Activated T-helper 1 cell treated with anti-CD3 and anti-CD28 coated beads, Interleukin-12 subunit alpha, Interleukin-12 subunit beta, Interleukin-2, Interleukin-4 antibody, amounts not matched to agents 30 ng/mL and 10 ng/mL and 1 ng/mL, durations not matched to agents 14 hours and 24 hours and 36 hours (primary cell): ENCODE results near the gene NDUFA5. TPM values are rescaled to one million over a fixed set of nuclear protein-coding genes. Genes with fewer than 3 reads are reported as not detected.
"Not testable (repeated sequence)": the region's sequence is repeated elsewhere in the genome, so short reads cannot be mapped to it uniquely, and the experiment has no call there.

Experiments used
- DNase-seq: peaks from one replicate; pipeline ENCODE4 v3.0.0; 2021; ENCODE audit warnings: low spot score
- H3K27ac Mint-ChIP-seq: one replicate; pipeline ENCODE4 v1.8.0; 2021; ENCODE audit warnings: mild to moderate bottlenecking, mixed read lengths
- H3K27me3 Mint-ChIP-seq: one replicate; pipeline ENCODE4 v1.8.0; 2022; ENCODE audit warnings: mild to moderate bottlenecking, moderate library complexity, mixed read lengths; ENCODE audit not compliant: insufficient read depth
- H3K36me3 Mint-ChIP-seq: one replicate; pipeline ENCODE4 v1.8.0; 2021; ENCODE audit warnings: low read depth, mixed read lengths
- H3K4me1 Mint-ChIP-seq: one replicate; pipeline ENCODE4 v1.8.0; 2021; ENCODE audit warnings: low read depth, mixed read lengths
- H3K4me3 Mint-ChIP-seq: one replicate; pipeline ENCODE4 v1.8.0; 2021; ENCODE audit warnings: mild to moderate bottlenecking, moderate library complexity, mixed read lengths
- H3K9me3 Mint-ChIP-seq: one replicate; pipeline ENCODE4 v1.8.0; 2021; ENCODE audit warnings: mixed read lengths
- intact Hi-C: fragments of 100-400 bp; cut with micrococcal nuclease; formaldehyde crosslinking; loops from one replicate; pipeline ENCODE4 v1.15.1; 2024
- total RNA-seq: library from RNA; stranded (reverse); gene quantifications from 2 replicates; pipeline ENCODE4 v1.2.3, GENCODE V29; 2022

NDUFA5 gene
- total RNA-seq, 1 donor from 2014 or later, result 49.4 TPM

GRCh38 chr7:123528265-123528664, 29.4 kb downstream of the NDUFA5 start:
- H3K27ac Mint-ChIP-seq, result no peak overlapping the region
- peaks cover 16% of the 10 kb centered on the region for H3K27me3 Mint-ChIP-seq
- intact Hi-C loops, result no loop called here
- no peaks in the 10 kb centered on the region for H3K9me3 Mint-ChIP-seq
- H3K4me1 Mint-ChIP-seq, result peaks cover 9% of the 10 kb centered on the region
- no peaks in the 10 kb centered on the region for H3K36me3 Mint-ChIP-seq
- H3K4me3 Mint-ChIP-seq, result no peak overlapping the region
- DNase-seq, result no peak

DNA sequence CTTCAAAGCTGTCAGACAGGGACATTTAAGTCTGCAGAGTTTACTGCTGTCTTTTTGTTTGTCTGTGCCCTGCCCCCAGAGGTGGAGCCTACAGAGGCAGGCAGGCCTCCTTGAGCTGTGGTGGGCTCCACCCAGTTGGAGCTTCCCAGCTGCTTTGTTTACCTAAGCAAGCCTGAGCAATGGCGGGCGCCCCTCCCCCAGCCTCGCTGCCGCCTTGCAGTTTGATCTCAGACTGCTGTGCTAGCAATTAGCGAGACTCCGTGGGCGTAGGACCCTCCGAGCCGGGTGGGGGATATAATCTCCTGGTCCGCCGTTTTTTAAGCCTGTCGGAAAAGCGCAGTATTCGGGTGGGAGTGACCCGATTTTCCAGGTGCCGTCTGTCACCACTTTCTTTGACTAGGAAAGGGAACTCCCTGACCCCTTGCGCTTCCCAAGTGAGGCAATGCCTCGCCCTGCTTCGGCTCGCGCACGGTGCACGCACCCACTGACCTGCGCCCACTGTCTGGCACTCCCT, 29.8 kb downstream of the NDUFA5 start:
- H3K36me3 Mint-ChIP-seq, intact Hi-C loops, H3K4me1 Mint-ChIP-seq, H3K27ac Mint-ChIP-seq, H3K4me3 Mint-ChIP-seq, H3K9me3 Mint-ChIP-seq, DNase-seq: not testable (repeated sequence)
- H3K27me3 Mint-ChIP-seq, result peaks cover 11% of the 10 kb centered on the region

- H3K27ac Mint-ChIP-seq, DNase-seq, H3K4me1 Mint-ChIP-seq, H3K36me3 Mint-ChIP-seq, H3K27me3 Mint-ChIP-seq, H3K4me3 Mint-ChIP-seq, H3K9me3 Mint-ChIP-seq, intact Hi-C loops: not testable (repeated sequence)
Observed at GRCh38 chr7:123526533-123526932, 31.1 kb downstream of the NDUFA5 start.

DNA sequence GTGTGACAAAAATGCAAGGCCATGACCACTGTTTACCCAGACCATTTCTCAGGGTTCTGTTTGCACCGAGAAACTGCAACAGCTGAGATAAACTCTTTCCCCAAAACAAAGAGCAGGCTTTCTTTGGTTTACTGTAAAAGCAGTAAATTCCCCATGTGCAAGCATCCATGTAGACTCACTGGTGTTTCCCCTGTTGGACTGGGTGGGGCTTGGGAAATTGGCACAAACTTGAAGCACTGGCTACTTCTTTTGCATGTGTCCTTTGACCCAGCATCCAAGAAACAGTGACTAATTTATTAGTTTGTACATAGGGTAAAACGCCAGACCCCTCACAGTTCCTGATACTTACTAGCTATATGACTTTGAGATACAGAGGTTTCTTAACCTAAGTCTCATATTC, 35.6 kb downstream of the NDUFA5 start:
- Mint-ChIP-seq H3K4me1 (no peaks in the 10 kb centered on the region), H3K9me3 (no peaks in the 10 kb centered on the region), H3K36me3 (no peaks in the 10 kb centered on the region), H3K27me3 (peaks cover 6% of the 10 kb centered on the region), H3K27ac (no peak overlapping the region), H3K4me3 (no peak overlapping the region)
- DNase-seq, result no peak
- intact Hi-C loops, result no loop called here

DNA sequence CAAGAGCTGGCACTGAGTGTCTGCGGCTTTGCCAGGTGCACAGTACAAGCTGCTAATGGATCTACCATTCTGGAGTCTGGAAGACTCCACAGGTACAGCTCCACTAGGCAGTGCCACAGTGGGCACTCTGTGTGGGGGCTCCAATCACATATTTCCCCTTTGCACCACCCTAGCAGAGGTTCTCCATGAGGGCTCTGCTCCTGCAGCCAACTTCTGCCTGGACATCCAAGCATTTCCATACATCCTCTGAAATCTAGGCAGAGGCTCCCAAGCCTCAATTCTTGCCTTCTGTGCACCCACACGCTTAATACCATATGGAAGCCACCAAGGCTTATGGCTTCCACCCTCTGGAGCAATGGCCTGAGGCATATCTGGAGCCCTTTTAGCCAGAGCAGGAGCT, 52.4 kb downstream of the NDUFA5 start:
- H3K4me3 Mint-ChIP-seq, result no peak overlapping the region
- no peak overlapping the region for H3K27ac Mint-ChIP-seq
- no peaks in the 10 kb centered on the region for H3K9me3 Mint-ChIP-seq
- peaks cover 2% of the 10 kb centered on the region for H3K27me3 Mint-ChIP-seq
- H3K4me1 Mint-ChIP-seq, result no peaks in the 10 kb centered on the region
- no peak for DNase-seq
- H3K36me3 Mint-ChIP-seq, result no peaks in the 10 kb centered on the region
- intact Hi-C loops, result no loop called here

- no peak overlapping the region for H3K27ac Mint-ChIP-seq
- no peaks in the 10 kb centered on the region for H3K9me3 Mint-ChIP-seq
- intact Hi-C loops, result no loop called here
- H3K27me3 Mint-ChIP-seq, result peaks cover 2% of the 10 kb centered on the region
- H3K4me1 Mint-ChIP-seq, result no peaks in the 10 kb centered on the region
- H3K36me3 Mint-ChIP-seq, result no peaks in the 10 kb centered on the region
- DNase-seq, result no peak
- no peak overlapping the region for H3K4me3 Mint-ChIP-seq
Observed at GRCh38 chr7:123502201-123502600, 55.4 kb downstream of the NDUFA5 start.

GRCh38 chr7:123500878-123501489, 56.6 kb downstream of the NDUFA5 start:
- Mint-ChIP-seq H3K9me3 (no peaks in the 10 kb centered on the region), H3K4me1 (no peaks in the 10 kb centered on the region), H3K4me3 (no peak overlapping the region), H3K36me3 (no peaks in the 10 kb centered on the region), H3K27ac (no peak overlapping the region), H3K27me3 (no peaks in the 10 kb centered on the region)
- DNase-seq, result no peak
- intact Hi-C loops, result no loop called here

- Mint-ChIP-seq H3K4me1 (no peaks in the 10 kb centered on the region), H3K36me3 (no peaks in the 10 kb centered on the region), H3K27me3 (no peaks in the 10 kb centered on the region), H3K27ac (no peak overlapping the region), H3K9me3 (no peaks in the 10 kb centered on the region), H3K4me3 (no peak overlapping the region)
- DNase-seq, result no peak
- intact Hi-C loops, result no loop called here
Observed at GRCh38 chr7:123499211-123499970, 58.2 kb downstream of the NDUFA5 start.

DNA sequence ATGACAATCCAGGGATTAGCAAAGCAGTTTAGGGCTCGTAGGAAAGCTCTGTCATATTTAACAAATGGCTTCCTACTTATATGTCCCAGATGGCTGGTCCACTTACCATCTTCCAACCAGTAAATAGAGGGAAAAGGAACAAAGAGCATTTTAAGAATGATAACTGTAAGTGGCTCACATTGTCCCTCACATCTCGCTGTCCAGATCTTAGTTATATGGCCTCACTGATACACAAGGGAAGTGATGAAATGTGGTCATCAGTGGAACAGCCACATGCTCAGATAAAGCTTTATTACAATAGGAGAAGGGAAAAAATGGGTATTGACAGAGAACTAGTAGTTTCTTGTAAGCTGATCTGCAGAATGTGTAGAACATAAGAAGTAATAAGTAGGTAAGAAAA, 59.0 kb downstream of the NDUFA5 start:
- Mint-ChIP-seq H3K36me3 (no peaks in the 10 kb centered on the region), H3K4me1 (no peaks in the 10 kb centered on the region), H3K4me3 (no peak overlapping the region), H3K27me3 (no peaks in the 10 kb centered on the region), H3K9me3 (no peaks in the 10 kb centered on the region), H3K27ac (no peak overlapping the region)
- no peak for DNase-seq
- intact Hi-C loops, result no loop called here

DNA sequence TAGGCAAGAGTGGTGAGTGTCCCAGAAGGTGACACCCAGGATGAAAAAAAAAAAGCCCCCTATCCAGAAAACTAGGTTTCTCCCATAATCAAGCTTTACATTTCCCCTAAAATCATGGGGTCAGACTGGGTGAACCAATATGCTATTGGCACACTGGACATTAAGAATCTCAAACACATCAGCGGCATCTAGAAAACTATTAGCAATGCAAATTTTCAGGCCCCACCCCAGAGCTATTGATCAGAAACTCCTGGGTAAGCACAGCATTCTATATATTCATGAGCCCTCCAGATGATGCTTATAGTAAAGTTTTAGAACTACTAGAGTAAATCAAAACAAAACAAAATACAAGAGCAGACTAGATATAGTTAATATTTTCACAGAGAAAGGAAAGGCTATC, 59.6 kb downstream of the NDUFA5 start:
- Mint-ChIP-seq H3K36me3 (no peaks in the 10 kb centered on the region), H3K9me3 (no peaks in the 10 kb centered on the region), H3K4me3 (no peak overlapping the region), H3K27ac (no peak overlapping the region), H3K27me3 (no peaks in the 10 kb centered on the region), H3K4me1 (no peaks in the 10 kb centered on the region)
- no peak for DNase-seq
- intact Hi-C loops, result no loop called here

- H3K4me3 Mint-ChIP-seq, result no peak overlapping the region
- no peaks in the 10 kb centered on the region for H3K36me3 Mint-ChIP-seq
- no peaks in the 10 kb centered on the region for H3K9me3 Mint-ChIP-seq
- H3K27me3 Mint-ChIP-seq, result peaks cover 6% of the 10 kb centered on the region
- no peak for DNase-seq
- H3K4me1 Mint-ChIP-seq, result no peaks in the 10 kb centered on the region
- H3K27ac Mint-ChIP-seq, result no peak overlapping the region
- intact Hi-C loops, result loop anchor here (1.0 to 5.0 kb wide), 5 partner anchors 43 to 379 kb away; partner anchors contain the start of gene NDUFA5
Observed at GRCh38 chr7:123494193-123494796, 63.3 kb downstream of the NDUFA5 start.

- intact Hi-C loops, result loop anchor here (5.0 kb wide), 3 partner anchors 65 to 210 kb away; partner anchors contain the start of gene NDUFA5
- H3K4me1 Mint-ChIP-seq, result no peaks in the 10 kb centered on the region
- no peak overlapping the region for H3K4me3 Mint-ChIP-seq
- H3K9me3 Mint-ChIP-seq, result no peaks in the 10 kb centered on the region
- no peak overlapping the region for H3K27ac Mint-ChIP-seq
- peaks cover 6% of the 10 kb centered on the region for H3K27me3 Mint-ChIP-seq
- no peaks in the 10 kb centered on the region for H3K36me3 Mint-ChIP-seq
- DNase-seq, result no peak
Observed at GRCh38 chr7:123492485-123492884, 65.1 kb downstream of the NDUFA5 start.
